NCI-H2081 treated with DMSO at 0.1 percent for 48 hours (cell line): ENCODE measurements around the gene S1PR3.

ENCODE experiments used
- DNase-seq: peaks from one replicate; lab custom pipeline; 2025; lab: John Stamatoyannopoulos, UW

The S1PR3 gene

GRCh38 chr9:88969646-88970373, 21.5 kb upstream of the S1PR3 start:
- DNase-seq, result no peak

GRCh38 chr9:88971131-88971960, 19.9 kb upstream of the S1PR3 start:
- DNase-seq, result no peak

GRCh38 chr9:88972401-88972800, 18.9 kb upstream of the S1PR3 start:
- DNase-seq, result no peak

GRCh38 chr9:88973281-88974045, 17.8 kb upstream of the S1PR3 start:
- DNase-seq, result no peak

- DNase-seq, result no peak
These were observed 16.6 kb upstream of the S1PR3 start for GRCh38 chr9:88974641-88975040.

GRCh38 chr9:88975966-88976889, 15.0 kb upstream of the S1PR3 start:
- no peak for DNase-seq

GRCh38 chr9:88976890-88977257, 14.4 kb upstream of the S1PR3 start:
- no peak for DNase-seq

GRCh38 chr9:88978034-88978433, 13.2 kb upstream of the S1PR3 start:
- no peak for DNase-seq

- DNase-seq, result no peak
These were observed 12.2 kb upstream of the S1PR3 start for GRCh38 chr9:88979021-88979420.

- no peak for DNase-seq
These were observed 11.5 kb upstream of the S1PR3 start for GRCh38 chr9:88979791-88980190.

GRCh38 chr9:88980740-88981203, 10.5 kb upstream of the S1PR3 start:
- DNase-seq, result no peak

GRCh38 chr9:88983865-88984542, 7.3 kb upstream of the S1PR3 start:
- DNase-seq, result no peak

- DNase-seq, result no peak
These were observed 6.8 kb upstream of the S1PR3 start for GRCh38 chr9:88984543-88984883.

- DNase-seq, result no peak
These were observed 5.7 kb upstream of the S1PR3 start for GRCh38 chr9:88985616-88986015.

GRCh38 chr9:88986776-88987175, 4.5 kb upstream of the S1PR3 start:
- DNase-seq, result no peak

GRCh38 chr9:88987661-88988060, 3.6 kb upstream of the S1PR3 start:
- DNase-seq, result no peak

- DNase-seq, result no peak
These were observed 2.2 kb upstream of the S1PR3 start for GRCh38 chr9:88988796-88989641.

GRCh38 chr9:88990041-88990728, 1.1 kb upstream of the S1PR3 start:
- DNase-seq, result no peak

GRCh38 chr9:88990729-88991065, 571 bp upstream of the S1PR3 start:
- DNase-seq, result no peak

- DNase-seq, result no peak
These were observed 1.3 kb downstream of the S1PR3 start for GRCh38 chr9:88992556-88992955.
